KMS-11 (cell line): ENCODE results near the gene RAB26.

Experiments
- H2AFZ ChIP-seq: fragments of 200-600 bp; sonication (generic); 2 replicates; pipeline ENCODE4 v1.6.1; 2016; ENCODE audit warnings: antibody characterized with exemption, mixed run types, low read depth
- H3K27ac ChIP-seq: fragments of 200-600 bp; sonication (generic); 2 replicates; pipeline ENCODE4 v1.6.1; 2016; ENCODE audit warnings: mild to moderate bottlenecking, mixed run types
- H3K27me3 ChIP-seq: fragments of 200-600 bp; sonication (generic); 2 replicates; pipeline ENCODE4 v1.6.1; 2017; ENCODE audit warnings: mild to moderate bottlenecking, low read depth, mixed run types, moderate library complexity; ENCODE audit not compliant: insufficient read depth
- H3K36me3 ChIP-seq: fragments of 200-600 bp; sonication (generic); 2 replicates; pipeline ENCODE4 v1.6.1; 2017; ENCODE audit warnings: mild to moderate bottlenecking, mixed run types; ENCODE audit not compliant: insufficient read depth
- H3K4me1 ChIP-seq: fragments of 200-600 bp; sonication (generic); 2 replicates; pipeline ENCODE4 v1.6.1; 2016; ENCODE audit warnings: mild to moderate bottlenecking, low read depth, mixed run types; ENCODE audit not compliant: poor library complexity, severe bottlenecking
- H3K4me2 ChIP-seq: fragments of 200-600 bp; sonication (generic); 2 replicates; pipeline ENCODE4 v1.7.0; 2016; ENCODE audit warnings: mild to moderate bottlenecking, mixed run types
- H3K4me3 ChIP-seq: fragments of 200-600 bp; sonication (generic); IDR thresholded peaks from 2 replicates; pipeline ENCODE4 v1.6.1; 2017; ENCODE audit warnings: low read depth, low read length, mixed read lengths; ENCODE audit not compliant: insufficient read depth
- H3K79me2 ChIP-seq: fragments of 200-600 bp; sonication (generic); 2 replicates; pipeline ENCODE4 v1.6.1; 2016; ENCODE audit warnings: low read depth, mixed run types; ENCODE audit not compliant: insufficient read depth
- H3K9ac ChIP-seq: fragments of 200-600 bp; sonication (generic); 2 replicates; pipeline ENCODE4 v1.6.1; 2016; ENCODE audit warnings: mild to moderate bottlenecking, mixed run types
- H4K20me1 ChIP-seq: fragments of 200-600 bp; sonication (generic); 2 replicates; pipeline ENCODE4 v1.6.1; 2016; ENCODE audit warnings: mild to moderate bottlenecking, mixed run types; ENCODE audit not compliant: insufficient read depth
- CTCF ChIP-seq: fragments of 200-600 bp; sonication (generic); conservative IDR thresholded peaks from 2 replicates; pipeline ENCODE4 v1.6.1; 2017; ENCODE audit warnings: low read depth, mild to moderate bottlenecking, antibody characterized with exemption, low read length, moderate library complexity, mixed read lengths

RAB26 gene

GRCh38 chr16:2177561-2177960, 29.1 kb downstream of the RAB26 start:
- Histone ChIP-seq H3K9ac (no peak overlapping the region), H3K4me3 (no peak overlapping the region), H3K79me2 (no peaks in the 10 kb centered on the region), H3K27me3 (no peaks in the 10 kb centered on the region), H3K4me1 (no peaks in the 10 kb centered on the region), H4K20me1 (no peaks in the 10 kb centered on the region), H3K4me2 (no peak overlapping the region), H3K36me3 (peaks cover 6% of the 10 kb centered on the region; the same call in 1 of the 2 replicates), H2AFZ (no peak overlapping the region), H3K27ac (no peak overlapping the region)
- no peak for TF ChIP-seq CTCF

DNA sequence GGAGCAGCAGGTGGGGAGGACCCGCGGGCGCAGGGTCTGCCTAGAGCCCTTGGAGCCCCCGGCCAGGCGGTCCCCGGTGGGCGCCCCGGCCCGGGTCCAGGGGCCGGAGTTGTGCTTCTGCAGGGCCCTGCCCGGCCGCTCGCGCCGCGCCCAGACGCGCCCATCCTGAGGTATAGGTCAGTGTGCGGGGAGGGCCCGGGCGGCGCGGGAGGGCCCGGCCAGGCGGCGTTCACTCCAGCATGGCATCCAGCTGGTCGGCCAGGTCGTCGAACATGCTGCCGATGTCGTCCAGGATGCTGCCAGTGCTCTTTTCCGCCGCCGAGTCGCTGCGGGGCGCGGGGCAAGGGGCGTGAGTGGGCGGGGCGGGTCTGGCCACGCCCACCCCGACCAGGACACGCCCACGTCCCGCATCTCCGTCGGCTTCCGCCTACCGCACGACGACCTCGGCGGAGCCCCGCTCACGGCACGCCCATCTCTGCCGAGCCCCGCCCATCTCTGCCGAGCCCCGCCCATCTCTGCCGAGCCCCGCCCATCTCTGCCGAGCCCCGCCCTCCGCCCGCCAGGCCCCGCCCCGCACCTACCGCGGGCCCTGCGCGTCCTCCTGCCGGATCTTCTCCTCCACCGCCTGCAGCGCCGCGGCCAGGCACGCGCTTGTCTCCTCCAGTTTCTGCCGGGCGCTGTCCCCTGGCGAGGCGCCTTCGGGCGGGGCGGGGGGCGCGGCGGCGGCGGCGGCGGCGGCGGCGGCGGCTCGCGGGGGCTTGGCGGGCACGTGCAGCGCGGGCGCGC, 30.1 kb downstream of the RAB26 start:
- Histone ChIP-seq H3K9ac (no peak overlapping the region), H3K4me3 (no peak overlapping the region), H4K20me1 (no peaks in the 10 kb centered on the region), H3K27me3 (no peaks in the 10 kb centered on the region), H3K27ac (no peak overlapping the region), H3K79me2 (no peaks in the 10 kb centered on the region), H3K4me1 (no peaks in the 10 kb centered on the region), H3K4me2 (no peak overlapping the region), H2AFZ (no peak overlapping the region), H3K36me3 (peaks cover 6% of the 10 kb centered on the region; the same call in 1 of the 2 replicates)
- TF ChIP-seq CTCF: no peak

GRCh38 chr16:2179107-2179501, 30.7 kb downstream of the RAB26 start:
- no peak overlapping the region for H3K4me2 ChIP-seq
- H3K9ac ChIP-seq: no peak overlapping the region
- no peaks in the 10 kb centered on the region for H4K20me1 ChIP-seq
- H2AFZ ChIP-seq: no peak overlapping the region
- peaks cover 6% of the 10 kb centered on the region; the same call in 1 of the 2 replicates for H3K36me3 ChIP-seq
- no peak for TF ChIP-seq CTCF
- H3K27ac ChIP-seq: no peak overlapping the region
- no peaks in the 10 kb centered on the region for H3K4me1 ChIP-seq
- H3K27me3 ChIP-seq: no peaks in the 10 kb centered on the region
- H3K79me2 ChIP-seq: no peaks in the 10 kb centered on the region
- no peak overlapping the region for H3K4me3 ChIP-seq

GRCh38 chr16:2179576-2179975, 31.2 kb downstream of the RAB26 start:
- no peak overlapping the region for H3K4me2 ChIP-seq
- no peak overlapping the region for H3K4me3 ChIP-seq
- peaks cover 6% of the 10 kb centered on the region; the same call in 1 of the 2 replicates for H3K36me3 ChIP-seq
- H3K9ac ChIP-seq: no peak overlapping the region
- H3K4me1 ChIP-seq: no peaks in the 10 kb centered on the region
- no peaks in the 10 kb centered on the region for H4K20me1 ChIP-seq
- H2AFZ ChIP-seq: no peak overlapping the region
- no peak for TF ChIP-seq CTCF
- no peak overlapping the region for H3K27ac ChIP-seq
- H3K27me3 ChIP-seq: no peaks in the 10 kb centered on the region; the same call in 1 of the 2 replicates
- no peaks in the 10 kb centered on the region for H3K79me2 ChIP-seq
